GM19035 (cell line): ENCODE measurements around the gene SCAI.
"Not testable (repeated sequence)": the region's sequence is repeated elsewhere in the genome, so short reads cannot be mapped to it uniquely, and the experiment has no call there.

ENCODE experiments used
- ATAC-seq: cut with Tn5 transposase; IDR thresholded peaks from one replicate; pipeline ENCODE4 v1.9.1; 2021; ENCODE audit not compliant: unreplicated experiment

The SCAI gene

GRCh38 chr9:125108541-125108940, 34.8 kb downstream of the SCAI start:
- not testable (repeated sequence) for ATAC-seq

DNA sequence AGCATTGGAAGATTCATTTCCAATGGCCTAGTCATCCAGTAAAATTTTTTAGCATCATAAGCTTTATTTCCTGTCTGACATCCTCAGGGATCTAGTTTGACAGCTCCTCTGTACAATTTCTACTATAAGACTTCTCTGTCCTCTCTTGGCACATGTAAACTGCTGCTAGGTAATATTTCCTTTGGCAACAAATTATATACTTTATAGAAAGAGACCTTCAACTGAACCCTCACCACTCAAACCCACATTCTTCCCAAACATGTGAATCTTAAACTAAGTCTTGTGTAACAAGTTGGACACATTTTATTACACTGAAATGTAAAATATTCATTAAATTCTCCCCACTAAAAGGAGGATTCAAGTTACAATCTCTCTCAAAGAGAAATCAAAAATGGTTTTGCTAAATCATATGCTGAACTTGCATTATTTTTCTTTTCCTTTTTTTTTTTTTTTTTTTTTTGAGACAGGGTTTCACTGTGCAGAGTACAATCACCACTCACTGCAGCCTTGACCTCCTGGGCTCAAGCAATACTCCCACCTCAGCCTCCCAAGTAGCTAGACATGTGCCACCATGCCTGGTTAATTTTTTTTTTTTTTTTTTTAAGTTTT, 36.9 kb downstream of the SCAI start:
- ATAC-seq: no peak

GRCh38 chr9:125103770-125104460, 39.4 kb downstream of the SCAI start:
- ATAC-seq: no peak

- ATAC-seq: no peak
These were observed 40.3 kb downstream of the SCAI start for GRCh38 chr9:125103021-125103420.

DNA sequence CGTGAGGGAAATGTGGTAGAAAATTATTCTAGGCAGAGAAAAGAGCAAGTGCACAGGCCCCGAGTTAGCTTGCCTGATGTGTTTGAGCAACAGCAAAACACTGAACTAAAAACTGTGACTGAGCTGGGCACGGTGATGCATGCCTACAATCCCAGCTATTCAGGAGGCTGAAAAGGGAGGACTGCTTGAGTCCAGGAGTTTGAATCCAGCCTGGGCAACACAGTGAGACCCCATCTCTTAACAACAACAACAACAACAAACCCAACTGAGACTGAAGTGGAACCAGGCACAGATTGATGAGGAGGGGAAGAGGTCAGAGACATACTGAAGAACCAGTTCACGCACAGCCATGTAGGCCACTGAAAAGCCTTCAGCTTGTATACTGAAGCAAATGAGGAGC, 42.5 kb downstream of the SCAI start:
- ATAC-seq: no peak

DNA sequence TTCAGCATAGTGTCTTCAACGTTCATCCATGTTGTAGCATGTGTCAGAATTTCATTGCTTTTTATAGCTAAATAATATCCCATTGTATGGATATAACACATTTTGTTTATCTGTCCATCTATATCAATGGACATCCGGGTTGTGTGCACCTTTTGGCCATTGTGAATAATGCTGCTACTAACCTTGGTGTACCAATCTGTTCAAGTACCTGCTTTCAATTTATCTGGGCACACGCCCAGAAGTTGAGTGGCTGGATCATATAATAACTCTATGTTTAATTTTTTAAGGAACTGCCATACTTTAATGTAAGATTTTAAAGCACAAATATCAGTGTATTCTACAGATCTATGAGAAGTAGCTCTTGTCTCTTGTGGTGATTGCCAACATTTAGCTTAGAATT, 43.5 kb downstream of the SCAI start:
- no peak for ATAC-seq

- ATAC-seq: no peak
These were observed 47.4 kb downstream of the SCAI start for GRCh38 chr9:125095821-125096443.

GRCh38 chr9:125091121-125091520, 52.2 kb downstream of the SCAI start:
- ATAC-seq: no peak

GRCh38 chr9:125089331-125089730, 54.0 kb downstream of the SCAI start:
- no peak for ATAC-seq

DNA sequence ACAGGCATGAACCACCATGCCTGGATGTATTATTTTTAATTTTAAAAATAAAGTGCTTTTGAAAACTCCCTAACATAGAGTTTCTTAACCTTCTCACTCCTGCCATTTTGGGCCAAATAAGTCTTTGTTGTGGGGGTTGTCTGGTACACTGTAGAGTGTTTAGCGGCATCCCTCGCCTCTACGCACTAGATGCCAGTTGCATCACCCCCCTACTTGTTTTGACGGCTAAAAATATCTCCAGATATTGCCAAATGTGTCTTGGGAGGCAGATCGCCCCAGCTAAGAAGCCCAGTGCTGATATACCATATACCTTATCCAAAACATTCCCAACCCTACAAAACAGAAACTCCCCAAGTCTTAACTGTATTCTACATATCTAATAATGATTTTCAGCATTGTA, 54.6 kb downstream of the SCAI start:
- no peak for ATAC-seq

- no peak for ATAC-seq
These were observed 57.4 kb downstream of the SCAI start for GRCh38 chr9:125085703-125086477.

- ATAC-seq: not testable (repeated sequence)
These were observed 61.1 kb downstream of the SCAI start for GRCh38 chr9:125082197-125082596.

- ATAC-seq: not testable (repeated sequence)
These were observed 62.5 kb downstream of the SCAI start for GRCh38 chr9:125080797-125081196.

GRCh38 chr9:125079931-125080330, 63.4 kb downstream of the SCAI start:
- no peak for ATAC-seq

DNA sequence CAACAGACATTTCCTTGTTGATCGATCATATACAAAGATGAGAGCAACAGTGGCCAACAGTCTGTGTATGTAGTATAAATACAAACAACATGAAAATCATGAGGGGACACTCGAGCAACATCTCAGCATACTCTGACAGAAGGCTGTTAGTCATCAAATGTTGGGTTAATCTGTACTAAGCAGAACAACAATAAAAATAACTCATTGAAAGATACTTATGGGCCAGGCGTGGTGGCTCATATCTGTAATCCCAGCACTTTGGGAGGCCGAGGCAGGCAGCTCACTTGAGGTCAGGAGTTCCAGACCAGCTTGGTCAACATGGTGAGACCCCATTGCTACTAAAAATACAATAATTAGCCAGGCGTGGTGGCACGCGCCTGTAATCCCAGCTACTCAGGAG, 67.3 kb downstream of the SCAI start:
- ATAC-seq: no peak

- ATAC-seq: no peak
These were observed 68.4 kb downstream of the SCAI start for GRCh38 chr9:125074976-125075375.

DNA sequence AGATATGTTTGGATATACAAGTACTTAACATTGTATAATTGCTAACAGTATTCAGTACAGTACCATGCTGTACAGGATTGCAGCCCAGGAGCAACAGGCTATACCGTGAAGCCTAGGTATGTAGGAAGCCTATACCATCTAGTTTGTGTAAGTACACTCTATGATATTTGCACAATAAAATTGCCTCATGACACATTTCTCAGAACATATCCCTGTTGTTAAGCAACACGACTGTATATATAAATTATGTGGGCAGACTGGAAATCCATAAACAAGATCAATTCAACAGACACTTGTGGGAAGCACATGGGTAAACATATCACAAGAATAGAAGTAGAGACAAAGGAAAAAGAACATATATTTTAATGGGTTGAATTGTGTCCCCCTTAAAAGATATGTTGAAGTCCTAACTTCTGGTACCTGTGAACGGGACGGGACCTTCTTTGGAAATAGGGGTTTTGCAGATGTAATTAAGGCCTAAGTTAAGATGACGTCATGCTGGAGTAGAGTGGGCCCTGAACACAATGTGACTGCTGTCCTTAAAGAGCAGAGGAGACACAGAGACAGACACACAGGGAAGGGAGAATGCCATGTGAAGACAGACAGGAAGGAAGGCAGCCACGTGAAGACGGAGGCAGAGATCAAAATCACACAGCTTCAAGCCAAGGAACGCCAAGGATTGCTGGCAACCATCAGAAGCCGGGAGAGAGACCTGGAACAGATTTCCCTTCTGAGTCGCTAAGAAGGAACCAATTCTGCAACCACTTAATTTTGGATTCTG, 76.3 kb downstream of the SCAI start:
- ATAC-seq: no peak

GRCh38 chr9:125061391-125061790, 81.9 kb downstream of the SCAI start:
- ATAC-seq: no peak

DNA sequence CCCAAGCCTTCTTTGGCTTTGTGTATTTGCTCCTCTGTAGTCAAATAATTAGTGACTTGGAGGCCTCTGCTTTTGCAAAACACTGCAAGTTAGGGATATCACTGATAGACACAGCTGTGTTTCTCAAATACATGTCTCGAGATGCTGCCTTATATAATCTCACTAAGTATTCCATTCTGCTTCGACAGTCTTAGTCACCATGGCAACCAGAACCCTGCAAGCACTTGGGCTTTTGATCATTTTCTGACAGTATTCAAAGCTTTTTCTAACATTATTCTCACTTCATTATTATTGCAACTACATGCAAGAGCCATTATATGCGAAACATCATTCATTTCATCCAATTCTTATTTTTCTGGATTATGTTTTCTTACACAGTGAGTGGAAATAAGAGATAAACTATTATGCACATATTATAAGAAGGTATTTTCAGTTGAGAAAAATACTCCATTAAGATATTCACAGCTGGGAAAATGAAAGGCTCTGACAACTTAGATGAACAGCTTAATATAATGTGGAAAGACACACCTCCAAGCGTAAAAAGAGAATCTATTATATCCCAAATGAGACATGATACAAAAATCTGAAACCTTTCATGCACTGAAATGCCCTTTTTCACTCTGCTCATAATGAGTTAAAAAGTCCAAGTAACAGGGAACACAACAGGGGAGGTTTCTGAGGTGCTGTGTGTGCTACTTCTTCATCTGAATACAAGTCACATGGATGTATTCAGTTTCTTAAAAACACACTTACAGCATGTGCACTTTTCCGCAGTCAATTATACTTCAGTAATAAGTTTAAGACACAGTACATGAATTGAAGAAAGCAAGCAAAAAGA, 93.9 kb downstream of the SCAI start:
- no peak for ATAC-seq

DNA sequence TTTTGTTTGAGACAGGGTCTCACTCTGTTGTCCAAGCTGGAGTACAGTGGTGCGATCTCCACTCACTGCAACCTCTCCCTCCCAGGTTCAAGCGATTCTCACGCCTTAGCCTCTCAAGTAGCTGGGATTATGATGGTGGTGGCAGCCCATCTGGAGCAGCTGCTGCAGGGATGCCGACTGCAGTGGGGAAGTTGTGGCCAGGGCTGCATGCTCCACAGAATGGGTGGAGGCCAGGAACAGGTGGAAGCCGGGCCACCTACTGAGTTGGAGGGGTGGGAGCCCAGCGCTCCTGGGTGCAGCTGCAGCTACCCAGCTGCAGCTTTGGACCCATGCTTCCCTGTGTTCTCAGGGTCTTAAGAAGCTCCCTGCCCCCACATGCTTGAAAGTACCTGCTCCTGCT, 99.7 kb downstream of the SCAI start:
- ATAC-seq: no peak
